GM18868 (cell line): ENCODE measurements around the gene UCP2.
A peak's percentile ranks its signal among the peaks of the same experiment; 100 is the strongest.
"Not testable (repeated sequence)": the region's sequence is repeated elsewhere in the genome, so short reads cannot be mapped to it uniquely, and the experiment has no call there.

Source experiments
- ATAC-seq: cut with Tn5 transposase; IDR thresholded peaks from one replicate; pipeline ENCODE4 v1.9.1; 2021; ENCODE audit warnings: mild to moderate bottlenecking, moderate library complexity; ENCODE audit not compliant: unreplicated experiment

Gene UCP2

DNA sequence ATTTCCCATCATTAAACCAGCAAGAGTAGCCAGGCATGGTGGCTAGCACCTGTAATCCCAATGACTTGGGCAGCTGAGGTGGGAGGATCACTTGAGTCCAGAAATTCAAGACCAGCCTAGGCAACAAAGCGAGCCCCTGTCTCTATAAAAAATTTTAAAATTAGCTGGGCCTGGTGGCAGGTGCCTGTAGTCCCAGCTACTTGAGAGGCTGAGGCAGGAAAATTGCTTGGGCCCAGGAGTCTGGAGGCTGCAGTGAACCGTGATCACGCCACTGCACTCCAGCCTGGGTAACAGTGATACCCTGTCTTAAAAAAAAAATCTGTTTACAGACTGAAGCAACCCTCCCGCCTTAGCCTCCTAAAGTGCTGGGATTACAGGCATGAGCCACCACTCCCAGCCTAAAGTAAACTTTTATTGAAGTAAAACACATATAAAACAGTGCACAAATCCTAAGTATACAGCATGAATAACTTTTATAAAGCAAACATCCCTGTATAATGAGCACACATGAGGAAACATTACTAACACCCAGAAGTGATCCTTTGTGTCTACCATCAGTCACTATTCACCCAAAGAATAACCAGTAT, 13.6 kb upstream of the UCP2 start:
- no peak for ATAC-seq

- ATAC-seq: peak; percentile 45
These were observed 13.1 kb upstream of the UCP2 start for GRCh38 chr11:73995731-73996130.

DNA sequence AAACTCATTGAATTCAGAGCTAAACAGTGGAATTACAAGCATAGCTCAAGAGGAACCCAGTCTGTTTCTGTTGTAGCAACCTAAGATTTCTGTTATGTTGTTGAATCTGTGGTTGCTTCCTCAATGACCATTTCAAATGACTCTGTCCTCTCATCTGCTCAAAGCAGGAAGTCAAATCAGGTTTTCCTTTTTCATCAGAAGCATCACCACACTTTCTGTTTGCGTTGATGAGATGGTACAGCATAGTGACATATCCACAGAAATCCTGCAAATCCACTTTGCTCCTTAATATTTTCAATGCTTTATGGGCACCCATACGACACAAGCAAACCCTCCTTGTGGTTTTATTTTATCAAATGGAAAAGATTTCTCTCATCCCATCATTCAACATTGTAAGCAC, 12.6 kb upstream of the UCP2 start:
- ATAC-seq: no peak

DNA sequence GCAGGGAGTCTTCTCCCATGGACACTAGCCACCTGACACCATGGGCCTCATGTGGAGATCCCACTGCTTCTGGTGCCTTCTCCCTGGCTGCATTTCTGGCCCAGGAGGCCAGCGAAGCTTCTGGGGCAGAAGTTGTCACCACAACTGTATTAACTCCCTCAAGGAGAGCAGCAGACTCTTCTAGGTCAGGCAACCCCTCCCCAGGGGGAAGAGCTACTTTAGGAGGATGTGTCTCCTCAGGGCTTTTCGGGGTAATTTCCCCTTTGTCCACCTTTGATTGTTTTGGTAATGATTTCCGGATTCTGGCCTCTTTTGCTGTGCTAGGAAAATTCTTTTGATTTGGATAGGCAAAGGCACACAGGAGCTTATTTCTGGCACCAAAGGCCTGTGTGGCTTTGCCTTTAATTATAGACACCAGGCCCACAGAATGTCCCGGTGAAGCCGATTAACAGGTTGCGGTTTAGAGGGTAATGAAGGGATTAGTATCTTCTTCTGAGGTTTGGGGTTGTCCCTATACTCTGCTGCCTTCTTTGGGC, 8.9 kb upstream of the UCP2 start:
- peak; percentile 46 for ATAC-seq

- no peak for ATAC-seq
These were observed 8.1 kb upstream of the UCP2 start for GRCh38 chr11:73990730-73991129.

- no peak for ATAC-seq
These were observed 6.5 kb upstream of the UCP2 start for GRCh38 chr11:73989156-73989555.

DNA sequence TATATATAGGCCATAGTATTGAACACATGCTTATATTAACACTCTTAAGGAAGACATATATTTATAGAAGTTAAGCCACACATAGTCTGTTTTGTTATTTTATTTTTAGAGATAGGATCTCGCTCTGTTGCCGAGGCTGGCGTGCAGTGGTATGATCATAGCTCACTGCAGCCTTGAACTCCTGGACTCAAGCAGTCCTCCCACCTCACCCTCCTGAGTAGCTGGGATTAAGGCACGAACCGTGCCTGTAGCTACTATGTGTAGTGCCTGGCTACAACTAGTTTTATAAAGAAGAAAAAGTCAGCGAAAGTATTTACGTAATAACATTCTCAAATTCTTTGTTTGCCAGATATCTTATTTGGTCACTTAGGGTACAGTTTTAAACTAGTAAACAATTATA, 5.6 kb upstream of the UCP2 start:
- ATAC-seq: no peak

- not testable (repeated sequence) for ATAC-seq
These were observed 3.0 kb upstream of the UCP2 start for GRCh38 chr11:73985661-73986060.

GRCh38 chr11:73983741-73984538, 1.3 kb upstream of the UCP2 start:
- no peak for ATAC-seq

DNA sequence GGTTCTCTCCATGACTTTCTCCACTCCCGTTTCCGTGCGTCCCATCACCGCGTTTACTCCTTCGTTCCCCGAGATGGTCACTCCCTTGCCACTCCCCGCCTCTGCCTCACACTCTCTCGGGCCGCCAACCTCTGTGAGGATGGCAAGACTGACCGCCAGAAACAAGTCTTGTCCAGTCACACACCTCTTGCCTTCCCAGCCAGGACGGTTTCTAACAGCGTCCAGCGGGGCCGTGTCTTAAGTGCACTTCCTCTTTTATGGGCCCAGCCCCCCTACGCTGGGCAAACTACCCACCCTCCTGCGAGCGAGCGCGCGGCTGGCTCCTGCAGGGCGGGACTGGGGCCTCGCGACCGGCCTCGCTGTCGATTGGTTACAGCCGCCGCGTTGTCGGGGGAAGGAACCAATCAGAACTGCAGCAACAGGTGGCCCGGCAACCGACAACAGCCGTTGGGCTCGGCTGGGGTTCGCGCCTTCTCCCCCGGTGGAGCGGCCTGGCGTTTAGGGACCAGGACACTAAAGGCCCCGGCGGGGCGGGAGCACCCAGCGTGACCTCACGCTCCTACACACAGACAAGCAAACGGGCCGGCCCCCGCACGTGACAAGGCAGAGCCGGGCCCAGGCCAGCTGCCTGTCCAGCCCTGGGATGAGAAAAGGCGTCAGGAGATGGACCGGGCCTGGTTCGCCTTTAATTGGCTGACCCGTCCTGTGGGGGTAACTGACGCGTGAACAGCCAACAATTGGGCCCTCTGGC, 522 bp upstream of the UCP2 start:
- ATAC-seq: peak; percentile 71

DNA sequence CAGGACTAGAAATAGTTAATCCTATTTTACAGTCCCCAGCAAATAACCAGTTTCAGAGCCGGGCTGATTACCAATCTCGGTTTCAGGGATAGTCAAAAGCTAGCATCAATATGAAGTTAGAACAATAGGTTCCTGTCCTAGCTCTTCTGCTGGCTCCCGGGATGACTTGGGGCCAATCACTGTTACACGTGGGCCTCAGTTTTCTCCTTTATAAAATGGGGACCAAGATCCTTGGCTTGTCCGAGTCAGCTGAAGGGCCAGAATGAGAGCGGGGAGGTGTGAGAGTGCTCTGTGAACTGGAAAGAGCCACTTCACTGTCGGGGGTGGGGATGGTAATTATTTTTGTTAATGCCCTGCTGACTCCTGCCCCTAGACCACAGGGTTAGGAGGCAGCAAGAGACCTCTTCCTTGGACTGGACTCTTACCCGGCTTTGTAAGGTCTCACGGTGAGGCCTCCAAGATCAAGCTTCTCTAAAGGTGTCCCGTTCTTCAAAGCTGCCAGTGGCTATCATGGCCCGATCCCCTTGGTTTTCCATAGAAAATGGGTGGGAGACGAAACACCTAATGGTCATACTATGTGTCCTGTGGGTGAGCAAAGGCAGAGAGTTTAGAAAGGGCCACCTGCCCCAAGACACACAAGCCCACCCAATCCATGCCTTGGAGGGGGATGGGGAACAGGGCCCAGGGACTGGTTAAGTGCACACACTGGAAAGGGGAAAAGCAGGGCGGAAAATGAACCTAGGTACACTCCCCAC, 1.4 kb downstream of the UCP2 start:
- ATAC-seq: no peak

DNA sequence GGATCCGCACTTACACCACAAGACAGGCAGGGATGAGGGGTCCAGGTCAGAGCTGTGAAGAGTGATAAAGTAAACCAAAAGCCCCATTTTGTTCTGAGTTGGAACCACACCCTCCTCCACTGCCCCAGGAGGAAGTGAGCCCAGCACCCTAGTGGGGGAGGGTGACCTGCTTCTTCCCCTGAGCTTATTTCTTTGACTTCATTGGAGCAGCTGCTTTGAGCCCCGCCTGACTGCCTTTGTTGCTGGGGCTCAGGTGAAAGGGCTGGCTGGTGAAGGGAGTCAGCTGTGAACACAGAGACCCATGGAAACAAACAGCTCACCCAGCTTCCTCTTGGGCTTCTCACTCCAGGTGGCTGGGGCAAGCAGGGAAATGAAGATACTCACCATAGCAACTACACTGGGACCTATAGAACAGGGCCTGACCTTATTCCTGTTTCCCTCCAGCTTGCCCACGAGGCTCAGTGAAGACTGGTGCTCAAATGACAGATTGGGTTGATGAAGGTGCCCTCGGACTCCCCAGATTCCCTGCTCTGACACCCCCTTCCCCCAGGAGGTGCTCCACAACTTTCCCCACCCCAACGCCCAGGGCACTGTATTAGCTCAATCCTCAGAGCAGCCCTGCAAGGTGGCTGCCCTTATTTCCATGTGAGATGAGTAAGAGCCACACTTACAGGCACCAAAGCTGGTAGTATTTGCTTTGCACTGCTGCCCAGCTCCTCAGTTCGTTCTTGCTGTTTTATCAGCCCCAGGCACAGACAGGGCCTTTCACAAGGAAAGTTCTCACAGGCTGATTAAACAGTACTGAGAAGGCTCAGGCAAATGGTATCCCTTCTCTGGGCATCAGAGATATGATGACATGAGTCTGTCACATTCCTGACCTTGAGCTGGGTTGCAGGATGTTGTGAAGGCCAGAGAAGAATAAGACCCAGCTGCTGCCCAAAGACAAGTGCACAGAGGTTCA, 2.4 kb downstream of the UCP2 start:
- peak; percentile 61 for ATAC-seq

GRCh38 chr11:73978576-73979086, 4.0 kb downstream of the UCP2 start:
- no peak for ATAC-seq

GRCh38 chr11:73977856-73978519, 4.7 kb downstream of the UCP2 start:
- no peak for ATAC-seq

GRCh38 chr11:73976451-73977151, 6.0 kb downstream of the UCP2 start:
- ATAC-seq: no peak

DNA sequence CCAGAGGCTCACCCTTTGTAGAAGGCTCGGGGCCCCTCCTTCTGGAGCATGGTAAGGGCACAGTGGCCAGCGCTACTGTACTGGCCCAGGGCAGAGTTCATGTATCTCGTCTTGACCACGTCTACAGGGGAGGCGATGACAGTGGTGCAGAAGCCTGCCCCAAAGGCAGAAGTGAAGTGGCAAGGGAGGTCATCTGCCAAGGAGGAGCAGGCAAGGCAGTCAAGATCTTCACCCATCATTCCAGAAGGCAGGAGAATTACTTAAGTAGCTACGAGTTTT, 7.2 kb downstream of the UCP2 start:
- ATAC-seq: no peak

DNA sequence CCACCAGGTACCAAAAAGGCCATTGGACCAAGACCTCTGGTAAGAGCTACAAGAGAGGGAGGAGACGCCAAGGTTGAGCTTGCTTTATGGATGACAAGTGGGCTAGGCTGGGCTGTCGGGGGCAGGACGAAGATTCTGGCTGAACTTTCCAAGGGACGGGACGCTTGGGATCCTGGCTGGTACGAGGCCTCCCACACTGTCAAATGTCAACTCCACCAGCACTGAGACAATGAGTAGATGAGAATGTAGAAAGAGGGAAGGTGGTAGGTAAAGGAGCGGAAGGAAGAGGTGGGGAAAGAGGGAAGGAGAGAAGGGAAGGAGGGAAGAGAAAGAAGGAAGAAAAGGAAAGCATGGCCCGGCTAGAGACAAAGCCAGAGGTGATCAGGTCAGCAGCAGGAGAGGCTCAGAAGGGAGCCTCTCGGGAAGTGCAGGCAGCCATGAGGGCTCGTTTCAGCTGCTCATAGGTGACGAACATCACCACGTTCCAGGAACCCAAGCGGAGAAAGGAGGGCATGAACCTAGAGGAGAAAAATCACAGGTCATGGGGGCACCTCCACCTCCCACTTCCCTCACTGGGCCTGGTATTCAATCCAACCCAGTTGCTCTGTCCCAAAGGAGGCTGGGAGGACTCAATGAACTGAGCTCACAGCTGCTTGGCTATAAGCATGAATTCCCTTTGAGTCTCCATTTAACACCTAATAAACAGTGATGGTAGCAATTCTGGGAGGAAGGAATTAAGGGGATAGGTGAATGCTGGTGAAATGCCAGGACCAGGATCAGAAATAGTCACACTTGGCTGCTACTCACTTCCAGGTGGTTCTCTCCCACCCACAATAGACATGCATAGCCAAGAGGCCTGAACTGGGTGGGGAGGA, 7.8 kb downstream of the UCP2 start:
- ATAC-seq: no peak
